Activated naive CD8-positive, alpha-beta T cell treated with anti-CD3 and anti-CD28 coated beads for 36 hours (primary cell): Measurements from ENCODE around the gene STX16. TPM values are rescaled to one million over a fixed set of nuclear protein-coding genes. Genes with fewer than 3 reads are reported as not detected.

Source experiments
- DNase-seq: peaks from one replicate; pipeline ENCODE4 v3.0.0; 2021
- H3K27ac Mint-ChIP-seq: one replicate; pipeline ENCODE4 v1.8.0; 2022; ENCODE audit warnings: mild to moderate bottlenecking, moderate library complexity, mixed read lengths
- H3K27me3 Mint-ChIP-seq: one replicate; pipeline ENCODE4 v1.8.0; 2022; ENCODE audit warnings: mild to moderate bottlenecking, mixed read lengths
- H3K36me3 Mint-ChIP-seq: one replicate; pipeline ENCODE4 v1.8.0; 2021; ENCODE audit warnings: mild to moderate bottlenecking, mixed read lengths
- H3K4me1 Mint-ChIP-seq: one replicate; pipeline ENCODE4 v1.8.0; 2021; ENCODE audit warnings: mixed read lengths
- H3K4me3 Mint-ChIP-seq: one replicate; pipeline ENCODE4 v1.8.0; 2022; ENCODE audit warnings: mild to moderate bottlenecking, moderate library complexity, mixed read lengths
- H3K9me3 Mint-ChIP-seq: one replicate; pipeline ENCODE4 v1.8.0; 2022; ENCODE audit warnings: mixed read lengths
- total RNA-seq, 2 experiments: library from RNA; stranded (reverse); gene quantifications; one replicate each; pipeline ENCODE4 v1.2.3, GENCODE V29; 2021

Gene STX16
- total RNA-seq, 2 experiments from 2014 or later, result 84.0 to 93.5 TPM

DNA sequence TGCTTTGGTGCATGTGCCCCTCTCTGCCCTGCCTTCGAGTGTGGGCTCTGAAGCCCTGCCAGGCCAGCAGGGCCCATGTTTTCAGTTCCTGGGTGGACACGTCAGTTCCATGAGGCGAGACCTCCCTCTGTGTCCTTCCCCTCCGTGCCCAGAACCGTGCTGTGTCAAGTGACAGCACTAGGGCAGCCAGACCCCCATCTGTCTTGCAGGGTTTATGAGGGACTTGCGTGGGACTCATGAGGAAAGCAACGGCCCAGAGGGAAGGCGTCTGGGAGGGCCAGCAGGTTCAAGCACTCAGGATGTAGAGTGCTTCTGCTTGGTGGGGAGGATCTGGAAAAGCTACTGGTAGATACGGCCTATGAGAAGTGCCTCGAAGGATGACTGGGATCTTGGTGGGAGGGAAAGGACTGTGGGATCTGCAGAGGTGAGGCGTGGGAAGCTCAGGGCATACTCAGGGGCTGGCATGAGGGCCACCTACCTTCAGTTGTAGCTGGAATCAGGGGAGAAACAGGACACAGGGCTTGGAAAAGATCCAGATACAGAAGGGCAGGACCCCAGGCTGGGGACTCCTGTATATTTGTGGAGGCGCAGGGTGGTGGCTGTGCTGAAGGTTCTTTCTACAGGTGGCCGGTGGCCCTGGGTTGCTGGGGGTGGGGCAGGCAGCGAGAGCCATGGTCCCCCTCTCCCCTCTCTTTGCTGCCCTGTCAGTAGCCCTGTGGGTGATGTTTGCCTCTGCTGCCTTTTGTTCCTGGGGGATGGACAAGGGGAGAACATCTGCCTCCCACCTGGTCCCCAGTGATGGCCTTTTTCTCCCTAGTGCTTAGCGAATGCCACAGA, 47.0 kb downstream of the STX16 start:
- Mint-ChIP-seq H3K27me3 (no peaks in the 10 kb centered on the region), H3K4me3 (no peak overlapping the region), H3K27ac (no peak overlapping the region), H3K9me3 (no peaks in the 10 kb centered on the region), H3K4me1 (peaks cover 4% of the 10 kb centered on the region), H3K36me3 (peaks cover 4% of the 10 kb centered on the region)
- DNase-seq, result no peak

DNA sequence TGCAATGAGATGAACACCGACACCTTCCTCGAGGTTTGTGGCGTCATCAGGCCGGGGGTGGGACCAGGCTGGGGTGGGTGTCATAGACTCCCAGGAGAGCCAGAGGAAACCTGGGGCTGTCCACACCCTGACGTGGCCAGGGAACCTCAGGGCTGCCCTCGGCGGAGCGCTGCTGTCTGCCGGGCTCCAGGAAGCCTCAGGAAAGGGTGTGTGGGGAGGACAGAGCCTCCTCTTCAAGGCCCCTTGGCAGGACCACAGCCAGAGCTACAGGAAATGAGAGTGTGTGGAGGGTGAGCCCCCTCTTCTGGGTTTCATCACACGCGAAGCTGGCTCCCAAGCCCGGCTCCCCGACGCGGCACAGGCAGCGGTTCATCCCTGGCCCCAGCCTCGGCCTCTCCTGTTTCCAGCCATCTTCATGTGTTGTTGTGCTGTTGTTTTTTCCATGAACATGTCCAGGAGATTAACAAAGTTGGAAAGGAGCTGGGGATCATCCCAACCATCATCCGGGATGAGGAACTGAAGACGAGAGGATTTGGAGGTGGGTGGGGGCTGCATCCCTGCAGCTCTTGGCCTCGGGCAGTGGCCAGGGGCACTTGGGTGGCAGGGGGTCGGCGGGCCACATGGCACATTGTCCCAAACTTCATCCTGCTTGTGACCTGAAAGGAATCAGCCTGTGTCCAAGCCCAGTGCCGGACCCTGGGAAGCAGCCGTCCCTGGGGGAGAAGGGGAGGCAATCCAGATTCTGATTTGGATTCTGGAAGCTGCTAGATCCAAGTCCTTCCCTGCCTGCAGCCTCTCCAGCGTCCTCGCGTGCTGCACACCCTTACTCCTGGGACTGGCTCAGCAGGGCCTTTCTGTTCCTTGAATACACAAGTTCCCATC, 47.9 kb downstream of the STX16 start:
- H3K36me3 Mint-ChIP-seq, result peaks cover 6% of the 10 kb centered on the region
- H3K4me3 Mint-ChIP-seq, result no peak overlapping the region
- H3K9me3 Mint-ChIP-seq, result no peaks in the 10 kb centered on the region
- H3K27ac Mint-ChIP-seq, result no peak overlapping the region
- peaks cover 4% of the 10 kb centered on the region for H3K4me1 Mint-ChIP-seq
- H3K27me3 Mint-ChIP-seq, result no peaks in the 10 kb centered on the region
- DNase-seq, result no peak

DNA sequence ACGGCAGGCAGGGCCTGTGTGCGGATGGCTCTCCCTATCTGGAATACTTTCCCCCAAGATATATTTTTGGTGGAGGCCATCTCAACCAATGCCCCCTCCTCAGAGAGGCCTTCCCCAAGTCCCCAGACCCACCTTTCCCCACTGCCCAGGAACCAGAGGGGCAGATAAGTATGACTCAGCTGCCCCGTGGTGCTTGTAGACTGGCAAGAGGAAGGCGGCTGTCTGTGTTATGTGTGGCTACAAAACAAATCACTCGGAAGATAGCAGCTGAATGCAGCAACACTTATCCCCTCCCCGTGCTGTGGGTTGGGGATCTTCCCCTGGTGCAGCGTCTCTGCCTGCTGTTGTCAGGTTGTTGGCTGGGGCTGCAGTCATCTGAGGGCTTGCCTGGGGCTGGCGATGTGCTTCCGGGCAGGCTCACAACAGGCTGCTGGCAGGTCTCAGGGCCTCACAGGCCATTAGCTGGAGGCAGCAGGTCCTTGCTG, 48.6 kb downstream of the STX16 start:
- Mint-ChIP-seq H3K9me3 (no peaks in the 10 kb centered on the region), H3K4me3 (no peak overlapping the region), H3K27ac (no peak overlapping the region), H3K36me3 (peaks cover 9% of the 10 kb centered on the region), H3K27me3 (no peaks in the 10 kb centered on the region), H3K4me1 (no peaks in the 10 kb centered on the region)
- no peak for DNase-seq

- Mint-ChIP-seq H3K4me3 (no peak overlapping the region), H3K36me3 (peaks cover 9% of the 10 kb centered on the region), H3K4me1 (no peaks in the 10 kb centered on the region), H3K27me3 (no peaks in the 10 kb centered on the region), H3K27ac (no peak overlapping the region), H3K9me3 (no peaks in the 10 kb centered on the region)
- no peak for DNase-seq
Observed at GRCh38 chr20:58700121-58700821, 49.2 kb downstream of the STX16 start.

GRCh38 chr20:58700823-58701222, 49.7 kb downstream of the STX16 start:
- H3K27me3 Mint-ChIP-seq, result no peaks in the 10 kb centered on the region
- no peak overlapping the region for H3K4me3 Mint-ChIP-seq
- peaks cover 9% of the 10 kb centered on the region for H3K36me3 Mint-ChIP-seq
- no peaks in the 10 kb centered on the region for H3K4me1 Mint-ChIP-seq
- H3K27ac Mint-ChIP-seq, result no peak overlapping the region
- no peaks in the 10 kb centered on the region for H3K9me3 Mint-ChIP-seq
- DNase-seq, result no peak

GRCh38 chr20:58701431-58702160, 50.5 kb downstream of the STX16 start:
- H3K27me3 Mint-ChIP-seq, result no peaks in the 10 kb centered on the region
- no peak overlapping the region for H3K4me3 Mint-ChIP-seq
- no peaks in the 10 kb centered on the region for H3K4me1 Mint-ChIP-seq
- H3K36me3 Mint-ChIP-seq, result peaks cover 9% of the 10 kb centered on the region
- H3K9me3 Mint-ChIP-seq, result no peaks in the 10 kb centered on the region
- no peak overlapping the region for H3K27ac Mint-ChIP-seq
- DNase-seq, result no peak

- H3K4me1 Mint-ChIP-seq, result no peaks in the 10 kb centered on the region
- no peak overlapping the region for H3K4me3 Mint-ChIP-seq
- no peak overlapping the region for H3K27ac Mint-ChIP-seq
Observed at GRCh38 chr20:58702161-58702510, 51.1 kb downstream of the STX16 start.

DNA sequence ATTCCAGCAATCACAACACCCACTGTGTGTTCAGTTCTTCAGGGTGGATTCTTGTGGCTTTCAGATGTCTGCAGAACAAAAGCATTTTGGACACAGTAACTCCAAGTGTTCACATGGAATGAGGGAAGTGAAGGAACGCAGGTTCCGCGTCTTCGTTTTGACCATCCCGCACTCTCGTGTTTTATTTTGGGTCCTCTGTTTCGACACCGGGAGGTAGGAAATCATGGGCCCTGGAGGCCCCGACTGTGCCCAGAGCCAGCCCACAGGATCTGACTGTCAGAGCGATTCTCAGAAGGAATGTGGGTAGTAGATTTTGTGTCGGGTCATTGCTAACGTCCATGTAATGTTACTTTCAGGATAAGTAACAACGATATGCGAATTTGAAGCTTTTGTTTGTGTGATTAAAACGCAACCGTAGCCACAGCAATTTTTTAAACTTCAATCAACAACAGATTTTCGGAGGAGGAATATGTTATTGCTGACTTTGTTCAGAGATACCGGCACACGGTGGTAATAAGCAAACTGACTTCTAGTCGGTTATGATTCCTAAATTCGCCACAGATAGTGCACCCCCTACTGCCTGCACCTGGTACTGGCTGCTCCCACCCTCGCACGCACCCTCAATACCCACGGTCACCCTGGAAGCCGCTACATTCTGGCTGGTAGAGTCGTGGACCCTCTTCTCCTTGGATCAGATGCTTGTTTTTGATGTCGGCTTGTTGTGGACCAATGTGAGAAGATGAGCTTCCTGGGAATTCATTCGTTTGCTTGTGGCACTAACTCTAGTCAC, 52.0 kb downstream of the STX16 start:
- Mint-ChIP-seq H3K36me3 (peaks cover 9% of the 10 kb centered on the region), H3K4me3 (no peak overlapping the region), H3K4me1 (no peaks in the 10 kb centered on the region), H3K9me3 (no peaks in the 10 kb centered on the region), H3K27me3 (no peaks in the 10 kb centered on the region), H3K27ac (no peak overlapping the region)
- no peak for DNase-seq

More at GRCh38 chr20:58702161-58702510, 51.1 kb downstream of the STX16 start:
- peaks cover 9% of the 10 kb centered on the region for H3K36me3 Mint-ChIP-seq
- H3K9me3 Mint-ChIP-seq, result no peaks in the 10 kb centered on the region
- no peak for DNase-seq
- no peaks in the 10 kb centered on the region for H3K27me3 Mint-ChIP-seq

DNA sequence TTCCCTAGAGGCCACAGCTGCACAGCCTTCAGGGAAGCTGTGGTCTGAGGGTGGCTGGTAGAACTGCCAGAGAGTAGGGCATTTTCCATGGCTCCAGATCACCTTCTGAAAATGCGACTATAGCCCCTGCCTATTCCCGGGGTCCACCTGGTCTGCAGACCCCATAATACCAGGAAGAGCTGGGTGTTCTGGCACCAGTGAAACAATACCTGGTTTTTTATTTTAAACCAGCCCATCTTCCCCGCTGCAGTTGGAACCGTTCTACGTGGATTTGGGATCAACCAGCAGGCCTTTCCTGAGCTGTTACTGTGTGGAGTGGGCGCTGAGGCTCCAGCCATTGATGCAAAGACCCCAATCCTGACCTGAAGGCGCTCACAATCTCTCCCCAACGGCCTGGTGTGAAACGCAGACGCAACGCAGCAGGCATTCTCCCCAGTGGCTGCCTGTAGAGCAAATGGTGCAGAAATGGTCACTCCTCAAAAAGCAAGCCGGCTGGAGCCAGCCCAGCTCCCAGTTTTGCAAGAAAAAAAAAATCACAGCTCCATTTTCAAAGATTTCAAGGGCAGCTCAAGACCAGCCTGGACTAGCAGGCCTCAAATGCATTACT, 52.8 kb downstream of the STX16 start:
- no peaks in the 10 kb centered on the region for H3K27me3 Mint-ChIP-seq
- no peaks in the 10 kb centered on the region for H3K4me1 Mint-ChIP-seq
- H3K9me3 Mint-ChIP-seq, result no peaks in the 10 kb centered on the region
- peaks cover 9% of the 10 kb centered on the region for H3K36me3 Mint-ChIP-seq
- H3K27ac Mint-ChIP-seq, result no peak overlapping the region
- H3K4me3 Mint-ChIP-seq, result no peak overlapping the region
- no peak for DNase-seq

DNA sequence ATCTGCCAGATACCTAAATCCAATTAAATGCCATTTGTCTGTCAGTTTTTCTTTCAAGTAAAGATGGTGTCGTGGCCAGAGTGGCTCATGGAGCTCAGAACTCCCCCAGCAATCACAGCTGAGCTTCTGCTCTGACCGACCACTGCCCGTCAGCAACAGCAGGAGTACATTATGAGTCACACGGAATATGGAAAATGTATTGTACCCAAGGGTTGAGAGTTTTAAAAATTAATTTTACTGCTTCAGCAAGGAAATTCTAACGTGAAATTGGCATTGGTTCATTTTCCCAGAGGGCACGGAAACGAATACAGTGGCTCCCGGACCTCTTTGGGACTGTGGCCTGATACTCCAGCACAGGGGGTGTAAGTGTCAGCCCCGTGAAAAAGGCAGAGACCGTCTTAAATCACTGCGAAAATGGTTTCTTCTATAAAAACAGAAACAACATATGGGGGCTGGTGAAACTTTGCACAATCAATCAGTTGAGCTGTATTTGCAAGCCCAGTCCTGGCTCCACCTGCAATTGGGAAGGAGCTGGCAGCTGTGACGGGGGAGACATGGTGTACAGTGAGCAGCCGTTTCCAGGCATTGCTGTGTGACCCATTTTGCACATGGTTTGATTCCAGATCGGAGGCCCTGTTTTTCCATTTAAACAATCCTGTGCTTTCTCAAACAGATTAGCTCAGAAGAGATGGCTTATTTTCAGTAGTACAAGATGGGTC, 54.3 kb downstream of the STX16 start:
- Mint-ChIP-seq H3K27ac (no peak overlapping the region), H3K27me3 (no peaks in the 10 kb centered on the region), H3K4me1 (no peaks in the 10 kb centered on the region), H3K4me3 (no peak overlapping the region), H3K36me3 (peaks cover 9% of the 10 kb centered on the region), H3K9me3 (no peaks in the 10 kb centered on the region)
- DNase-seq, result no peak

- Mint-ChIP-seq H3K27me3 (no peaks in the 10 kb centered on the region), H3K4me3 (no peak overlapping the region), H3K9me3 (no peaks in the 10 kb centered on the region), H3K4me1 (no peaks in the 10 kb centered on the region), H3K36me3 (peaks cover 9% of the 10 kb centered on the region), H3K27ac (no peak overlapping the region)
- DNase-seq, result no peak
Observed at GRCh38 chr20:58706150-58706892, 55.2 kb downstream of the STX16 start.

GRCh38 chr20:58706975-58707681, 56.0 kb downstream of the STX16 start:
- Mint-ChIP-seq H3K27ac (no peak overlapping the region), H3K27me3 (no peaks in the 10 kb centered on the region), H3K4me3 (no peak overlapping the region), H3K36me3 (peaks cover 9% of the 10 kb centered on the region), H3K9me3 (no peaks in the 10 kb centered on the region), H3K4me1 (no peaks in the 10 kb centered on the region)
- DNase-seq, result no peak
